ENCODE measurements around the gene ARMS2.

GRCh38 chr10:122473116-122473515, 18.7 kb downstream of the ARMS2 start:
- TF ChIP-seq CTCF (conservative IDR thresholded peaks at IDR 0.05; ENCODE audit: low read length) (no peak), EZH2phosphoT487 (IDR thresholded peaks at IDR 0.05; ENCODE audit: borderline replicate concordance) (no peak)
